ENCODE measurements around the gene DCUN1D2. TPM values are rescaled to one million over a fixed set of nuclear protein-coding genes. Genes with fewer than 3 reads are reported as not detected.
"Not testable (repeated sequence)": the region's sequence is repeated elsewhere in the genome, so short reads cannot be mapped to it uniquely, and the experiment has no call there.

The DCUN1D2 gene
- total RNA-seq, 4 donors from 2014 or later: 13.6 to 32.5 (median 24.5) TPM

DNA sequence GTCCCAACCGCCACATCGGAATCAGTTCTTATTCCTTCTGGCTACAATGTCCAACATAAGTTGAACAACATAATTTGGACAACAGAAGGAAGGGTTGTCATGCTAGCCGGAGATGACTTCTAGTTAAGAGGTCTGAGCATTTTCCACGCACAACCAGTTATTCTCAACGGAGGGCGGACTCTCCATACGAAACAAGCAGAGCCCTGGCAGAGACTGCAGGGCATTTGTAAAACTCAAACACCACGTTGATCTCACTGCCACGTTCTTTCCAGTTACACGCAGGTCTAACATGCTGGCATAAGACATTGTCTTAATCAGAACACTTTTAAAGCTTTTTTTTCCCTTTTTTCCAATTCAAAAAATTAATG is 38.3 kb upstream of the DCUN1D2 start:
- intact Hi-C loops (cut with DNase I): no loop called here
- TF ChIP-seq, protein P1, sequence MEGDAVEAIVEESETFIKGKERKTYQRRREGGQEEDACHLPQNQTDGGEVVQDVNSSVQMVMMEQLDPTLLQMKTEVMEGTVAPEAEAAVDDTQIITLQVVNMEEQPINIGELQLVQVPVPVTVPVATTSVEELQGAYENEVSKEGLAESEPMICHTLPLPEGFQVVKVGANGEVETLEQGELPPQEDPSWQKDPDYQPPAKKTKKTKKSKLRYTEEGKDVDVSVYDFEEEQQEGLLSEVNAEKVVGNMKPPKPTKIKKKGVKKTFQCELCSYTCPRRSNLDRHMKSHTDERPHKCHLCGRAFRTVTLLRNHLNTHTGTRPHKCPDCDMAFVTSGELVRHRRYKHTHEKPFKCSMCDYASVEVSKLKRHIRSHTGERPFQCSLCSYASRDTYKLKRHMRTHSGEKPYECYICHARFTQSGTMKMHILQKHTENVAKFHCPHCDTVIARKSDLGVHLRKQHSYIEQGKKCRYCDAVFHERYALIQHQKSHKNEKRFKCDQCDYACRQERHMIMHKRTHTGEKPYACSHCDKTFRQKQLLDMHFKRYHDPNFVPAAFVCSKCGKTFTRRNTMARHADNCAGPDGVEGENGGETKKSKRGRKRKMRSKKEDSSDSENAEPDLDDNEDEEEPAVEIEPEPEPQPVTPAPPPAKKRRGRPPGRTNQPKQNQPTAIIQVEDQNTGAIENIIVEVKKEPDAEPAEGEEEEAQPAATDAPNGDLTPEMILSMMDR (IDR thresholded peaks at IDR 0.05): no peak
- no peak for TF ChIP-seq POLR2AphosphoS5 (IDR thresholded peaks at IDR 0.05)
- TF ChIP-seq EP300 (IDR thresholded peaks at IDR 0.05): no peak
- TF ChIP-seq POLR2A (IDR thresholded peaks at IDR 0.05; ENCODE audit: low read depth): no peak
- WGBS: 91% methylated on average over 10 of the region's 10 CpGs
- H3K9me3 ChIP-seq: no peaks in the 10 kb centered on the region
- no peak overlapping the region for H3K4me3 ChIP-seq
- H3K36me3 ChIP-seq: peaks cover 33 to 80% (median 66%) of the 10 kb centered on the region in 4 donors
- peaks cover 7 to 15% (median 12%) of the 10 kb centered on the region in 4 donors for H3K4me1 ChIP-seq
- H3K27ac ChIP-seq (replicated peaks in 1 of 4): no peak overlapping the region
- no peak for DNase-seq (ENCODE audit: extremely low spot score)
- H3K27me3 ChIP-seq: no peaks in the 10 kb centered on the region

DNA sequence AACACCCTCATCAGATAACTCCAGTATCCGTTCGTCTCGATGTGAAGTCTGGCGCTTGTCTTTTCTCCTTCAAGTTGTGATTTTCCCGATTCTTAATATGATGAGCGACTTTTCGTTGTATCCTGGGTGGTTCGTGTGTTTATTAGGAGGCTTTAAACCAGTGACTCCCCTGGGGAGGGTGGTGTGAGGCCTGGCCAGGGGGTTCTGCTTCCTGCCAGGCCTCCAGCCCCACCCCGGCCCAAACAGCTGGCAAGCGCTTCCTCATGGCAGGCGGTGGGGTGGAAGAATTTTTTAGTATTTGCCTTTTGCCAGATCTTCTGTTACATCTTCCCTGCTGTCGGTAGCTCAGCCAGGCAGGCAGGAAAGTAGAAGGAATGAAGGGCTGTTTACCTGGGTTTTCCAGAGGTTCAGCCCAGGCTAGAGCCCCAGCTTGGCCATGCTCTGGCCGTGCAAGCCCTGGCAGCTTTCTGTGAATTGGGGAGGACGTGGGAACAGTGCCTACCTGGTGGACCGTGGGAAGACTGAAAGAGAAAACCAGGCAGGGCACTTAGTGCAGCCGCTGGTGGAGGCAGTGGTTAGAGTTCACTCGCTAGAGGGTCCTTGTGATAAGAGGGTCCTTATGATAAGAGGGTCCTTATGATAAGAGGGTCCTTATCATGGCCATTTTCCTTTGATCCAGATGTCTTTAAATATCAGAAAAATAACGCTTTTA is 37.7 kb upstream of the DCUN1D2 start:
- Histone ChIP-seq H3K9me3 (no peaks in the 10 kb centered on the region), H3K4me3 (no peak overlapping the region), H3K27me3 (no peaks in the 10 kb centered on the region), H3K4me1 (peaks cover 3 to 13% (median 10%) of the 10 kb centered on the region in 4 donors), H3K27ac (replicated peaks in 1 of 4) (no peak overlapping the region), H3K36me3 (peaks cover 33 to 85% (median 68%) of the 10 kb centered on the region in 4 donors)
- no peak for DNase-seq (ENCODE audit: extremely low spot score)
- 78% methylated on average over 18 of the region's 18 CpGs for WGBS
- no peak for TF ChIP-seq POLR2AphosphoS5 (IDR thresholded peaks at IDR 0.05)
- no peak for TF ChIP-seq POLR2A (IDR thresholded peaks at IDR 0.05; ENCODE audit: low read depth)
- TF ChIP-seq, protein P1 (IDR thresholded peaks at IDR 0.05): no peak
- no peak for TF ChIP-seq EP300 (IDR thresholded peaks at IDR 0.05)
- intact Hi-C loops (cut with DNase I): no loop called here

DNA sequence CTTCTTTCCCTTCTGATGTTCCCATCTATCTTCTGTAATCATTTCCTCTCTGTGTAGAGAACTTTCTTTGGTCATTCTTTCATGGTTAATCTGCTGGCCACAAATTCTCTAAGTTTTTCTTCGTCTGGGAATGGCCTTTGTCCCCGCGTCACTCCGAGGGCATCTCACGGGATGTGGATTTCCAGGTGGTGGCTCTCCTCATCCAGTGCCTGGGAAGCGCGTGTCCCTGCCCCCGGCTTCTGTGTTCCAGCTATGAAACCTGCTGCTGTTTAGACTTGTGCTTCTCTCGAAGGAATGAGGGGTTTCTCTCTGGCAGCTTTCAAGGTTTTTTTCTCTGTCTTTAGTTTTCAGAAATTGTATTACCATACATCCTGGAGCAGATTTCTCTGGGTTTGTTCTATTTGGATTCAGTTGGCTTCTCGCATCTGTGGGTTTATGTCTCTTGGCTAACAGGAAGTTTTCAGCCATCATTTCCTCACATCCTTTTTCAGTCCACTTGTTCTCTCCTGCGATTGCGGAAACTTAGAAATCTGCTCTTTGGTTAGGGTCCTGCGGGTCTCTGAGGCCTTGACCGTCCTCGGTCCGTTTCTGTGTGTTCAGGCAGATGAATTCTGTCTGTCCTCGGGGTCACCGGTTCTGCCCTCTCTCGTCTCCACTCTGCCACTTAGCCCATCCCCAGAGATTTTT is 36.9 kb upstream of the DCUN1D2 start:
- Histone ChIP-seq H3K4me1 (peaks cover 0 to 11% (median 6%) of the 10 kb centered on the region in 4 donors), H3K9me3 (no peaks in the 10 kb centered on the region), H3K36me3 (peaks cover 35 to 88% (median 73%) of the 10 kb centered on the region in 4 donors), H3K27ac (replicated peaks in 1 of 4) (no peak overlapping the region), H3K4me3 (no peak overlapping the region), H3K27me3 (no peaks in the 10 kb centered on the region)
- TF ChIP-seq EP300 (IDR thresholded peaks at IDR 0.05) (no peak), POLR2A (IDR thresholded peaks at IDR 0.05; ENCODE audit: low read depth) (no peak), POLR2AphosphoS5 (IDR thresholded peaks at IDR 0.05) (no peak)
- TF ChIP-seq, protein P1 (IDR thresholded peaks at IDR 0.05): no peak
- 82% methylated on average over 19 of the region's 19 CpGs for WGBS
- intact Hi-C loops (cut with DNase I): no loop called here
- no peak for DNase-seq (ENCODE audit: extremely low spot score)

DNA sequence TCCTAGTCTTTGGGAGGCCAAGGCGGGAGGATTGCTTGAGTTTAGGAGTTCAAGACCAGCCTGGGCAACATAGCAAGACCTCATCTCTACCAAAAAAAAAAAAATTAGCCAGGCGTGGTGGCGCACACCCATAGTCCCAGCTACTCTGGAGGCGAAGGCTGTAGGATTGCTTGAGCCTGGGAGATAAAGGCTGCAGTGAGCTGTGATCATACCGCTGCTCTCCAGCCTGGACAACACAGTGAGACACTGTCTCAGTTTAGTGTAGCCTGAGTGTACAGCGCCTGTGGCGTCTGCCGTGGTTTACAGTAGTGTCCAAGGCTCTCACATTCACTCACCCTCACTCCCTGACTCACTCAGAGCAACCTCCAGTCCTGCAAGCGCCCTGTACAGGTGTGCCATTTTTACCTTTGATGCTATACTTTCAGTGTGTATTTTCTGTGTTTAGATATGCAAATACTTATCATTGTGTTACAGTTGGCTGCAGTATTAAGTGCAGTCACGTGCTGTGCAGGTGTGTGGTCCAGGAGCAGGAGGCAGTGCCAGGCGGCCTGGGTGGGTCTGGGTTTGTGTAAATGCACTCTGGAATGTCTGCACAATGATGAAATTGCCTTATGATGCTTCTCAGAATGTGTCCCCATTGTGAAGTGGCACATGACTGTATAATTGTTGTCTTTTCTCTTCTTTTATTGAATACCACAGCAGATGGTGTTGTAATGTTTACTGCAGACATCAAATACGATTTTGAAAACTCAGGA is 36.1 kb upstream of the DCUN1D2 start:
- 91% methylated on average over 12 of the region's 12 CpGs for WGBS
- Histone ChIP-seq H3K27ac (replicated peaks in 1 of 4) (no peak overlapping the region), H3K4me1 (peaks cover 0 to 3% (median 0%) of the 10 kb centered on the region in 4 donors), H3K27me3 (no peaks in the 10 kb centered on the region), H3K9me3 (no peaks in the 10 kb centered on the region), H3K36me3 (peaks cover 37 to 90% (median 72%) of the 10 kb centered on the region in 4 donors), H3K4me3 (no peak overlapping the region)
- no peak for DNase-seq (ENCODE audit: extremely low spot score)
- TF ChIP-seq, protein P1 (IDR thresholded peaks at IDR 0.05): no peak
- TF ChIP-seq POLR2A (IDR thresholded peaks at IDR 0.05; ENCODE audit: low read depth) (no peak), POLR2AphosphoS5 (IDR thresholded peaks at IDR 0.05) (no peak), EP300 (IDR thresholded peaks at IDR 0.05) (no peak)
- intact Hi-C loops (cut with DNase I): no loop called here

DNA sequence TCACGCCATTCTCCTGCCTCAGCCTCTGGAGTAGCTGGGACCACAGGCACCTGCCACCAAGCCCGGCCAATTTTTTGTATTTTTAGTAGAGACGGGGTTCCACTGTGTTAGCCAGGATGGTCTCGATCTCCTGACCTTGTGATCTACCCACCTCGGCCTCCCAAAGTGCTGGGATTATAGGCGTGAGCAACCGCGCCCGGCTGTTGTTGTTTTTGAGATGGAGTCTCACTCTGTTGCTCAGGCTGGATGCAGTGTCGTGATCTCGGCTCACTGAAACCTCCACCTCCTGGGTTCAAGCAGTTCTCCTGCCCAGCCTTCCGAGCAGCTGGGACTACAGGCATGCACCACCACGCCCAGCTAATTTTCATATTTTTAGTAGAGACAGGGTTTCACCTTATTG is 31.9 kb upstream of the DCUN1D2 start:
- intact Hi-C loops (cut with DNase I); H3K27me3 ChIP-seq; H3K27ac ChIP-seq (replicated peaks in 1 of 4); DNase-seq (ENCODE audit: extremely low spot score); H3K4me1 ChIP-seq; H3K4me3 ChIP-seq; H3K9me3 ChIP-seq: not testable (repeated sequence)
- 82% methylated on average over 10 of the region's 13 CpGs for WGBS
- H3K36me3 ChIP-seq: peaks cover 35 to 78% (median 67%) of the 10 kb centered on the region in 4 donors

Data from esophagus muscularis mucosa (tissue), 4 donors.